Right cardiac atrium (tissue), 5 donors: ENCODE data around the gene LPIN3. TPM values are rescaled to one million over a fixed set of nuclear protein-coding genes. Genes with fewer than 3 reads are reported as not detected.

ENCODE experiments used
- ATAC-seq, 2 donors: fragments of 200-7000 bp; cut with Tn5 transposase; one replicate each; pipeline versions ENCODE4 v1.8.0 to v1.9.1; 2020; ENCODE audit warnings: moderate library complexity in 2 of 2, mild to moderate bottlenecking in 1 of 2
- DNase-seq, 3 donors: peaks; one replicate each; pipeline ENCODE4 v3.0.0-alpha.2; 2020
- H3K27ac ChIP-seq: one replicate; pipeline ENCODE4 v1.5.1; 2013; ENCODE audit warnings: mild to moderate bottlenecking, low read length, control low read depth, moderate library complexity
- H3K27me3 ChIP-seq: one replicate; pipeline ENCODE4 v1.6.1; 2013; ENCODE audit not compliant: control insufficient read depth, insufficient read depth
- H3K4me1 ChIP-seq: one replicate; pipeline ENCODE4 v1.6.1; 2013; ENCODE audit warnings: low read length; ENCODE audit not compliant: control insufficient read depth, insufficient read depth
- H3K4me3 ChIP-seq: one replicate; pipeline ENCODE4 v1.5.1; 2013; ENCODE audit warnings: low read length, control low read depth
- H3K9me3 ChIP-seq: one replicate; pipeline ENCODE4 v1.6.1; 2013; ENCODE audit warnings: low read length; ENCODE audit not compliant: control insufficient read depth
- WGBS: extraction: QIAGEN DNeasy Blood & Tissue Kit; methylation state at CpG from one replicate; pipeline ENCODE4 v1.1.7; 2013; 5-methylcytosine and 5-hydroxymethylcytosine counted together
- intact Hi-C, 4 donors: fragments of 100-400 bp; cut with DNase I; formaldehyde crosslinking; loops; one replicate each; pipeline versions ENCODE4 v1.11.0 to v1.14.0; 2022 to 2023
- polyA plus RNA-seq: library from polyadenylated mRNA; stranded (reverse); fragments of 200-250 nt; gene quantifications from one replicate; pipeline ENCODE4 v1.2.3, GENCODE V29; 2013
- total RNA-seq, 4 donors: library from RNA; stranded (reverse); fragmentation: NEBNext Ultra II Directional; extraction: Animal tissue kit (Norgen Biotek cat#: 25700); gene quantifications; one replicate each; pipeline ENCODE4 v1.2.1, GENCODE V29; 2021
- donor health status: healthy with polysubstance abuse.
- donor health status: DM: no; HTN: yes; CAD: no.
- donor health status: DM: no; HTN: no; CAD: no.
- donor health status: DM: no; HTN: yes; CAD: no; lungs with severe emphysema.
- donor health status: DM: yes; HTN: yes; CAD: no.

LPIN3 gene
- total and polyA plus RNA-seq, 5 donors, result 9.3 to 18.2 (median 13.5) TPM

GRCh38 chr20:41336711-41337492 is 3.7 kb upstream of the LPIN3 start:
- DNase-seq, result peak in 1 of 3 donors; percentile 33
- intact Hi-C loops, result loop anchor here (5.0 to 10.0 kb wide), 3 partner anchors 92 to 165 kb away; no protein-coding TSS in a partner anchor
- 77% methylated on average over 4 of the region's 4 CpGs for WGBS

DNA sequence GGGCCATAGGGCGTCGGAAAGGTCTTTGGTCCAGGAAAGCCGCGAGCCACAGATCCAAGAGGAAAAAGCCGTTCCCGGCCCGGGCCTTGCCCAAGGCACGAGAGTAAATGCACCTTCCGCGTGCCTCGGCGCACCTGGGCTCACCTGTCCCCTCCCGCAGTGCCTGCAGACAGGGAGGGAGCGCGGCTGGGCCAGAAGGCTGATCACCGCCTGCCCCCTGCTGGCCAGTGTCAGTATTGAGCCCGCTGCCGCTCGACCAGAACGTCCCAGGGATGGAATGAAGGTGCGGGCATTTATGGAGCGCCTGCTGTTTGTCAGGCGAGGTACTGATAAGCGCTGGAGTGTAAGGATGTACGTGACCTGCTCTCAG is 679 bp upstream of the LPIN3 start:
- peak; percentile 81 to 94 (median 93) for DNase-seq
- Histone ChIP-seq H3K4me1 (no peaks in the 10 kb centered on the region), H3K9me3 (no peaks in the 10 kb centered on the region), H3K27me3 (no peaks in the 10 kb centered on the region), H3K4me3 (peak overlapping the region; percentile 27), H3K27ac (peak overlapping the region; percentile 82)
- peak; percentile 81 to 82 for ATAC-seq
- intact Hi-C loops, result loop anchor here (2.0 to 10.0 kb wide), 9 partner anchors 72 to 375 kb away; partner anchors contain the start of gene PLCG1 (in 2 of the 4)
- WGBS, result 8% methylated on average over 25 of the region's 25 CpGs

More at GRCh38 chr20:41336711-41337492, 3.7 kb upstream of the LPIN3 start:
- no peaks in the 10 kb centered on the region for H3K27me3 ChIP-seq
- no peak overlapping the region for H3K4me3 ChIP-seq
- H3K9me3 ChIP-seq, result no peaks in the 10 kb centered on the region
- H3K4me1 ChIP-seq, result no peaks in the 10 kb centered on the region
- H3K27ac ChIP-seq, result no peak overlapping the region
- no peak for ATAC-seq

DNA sequence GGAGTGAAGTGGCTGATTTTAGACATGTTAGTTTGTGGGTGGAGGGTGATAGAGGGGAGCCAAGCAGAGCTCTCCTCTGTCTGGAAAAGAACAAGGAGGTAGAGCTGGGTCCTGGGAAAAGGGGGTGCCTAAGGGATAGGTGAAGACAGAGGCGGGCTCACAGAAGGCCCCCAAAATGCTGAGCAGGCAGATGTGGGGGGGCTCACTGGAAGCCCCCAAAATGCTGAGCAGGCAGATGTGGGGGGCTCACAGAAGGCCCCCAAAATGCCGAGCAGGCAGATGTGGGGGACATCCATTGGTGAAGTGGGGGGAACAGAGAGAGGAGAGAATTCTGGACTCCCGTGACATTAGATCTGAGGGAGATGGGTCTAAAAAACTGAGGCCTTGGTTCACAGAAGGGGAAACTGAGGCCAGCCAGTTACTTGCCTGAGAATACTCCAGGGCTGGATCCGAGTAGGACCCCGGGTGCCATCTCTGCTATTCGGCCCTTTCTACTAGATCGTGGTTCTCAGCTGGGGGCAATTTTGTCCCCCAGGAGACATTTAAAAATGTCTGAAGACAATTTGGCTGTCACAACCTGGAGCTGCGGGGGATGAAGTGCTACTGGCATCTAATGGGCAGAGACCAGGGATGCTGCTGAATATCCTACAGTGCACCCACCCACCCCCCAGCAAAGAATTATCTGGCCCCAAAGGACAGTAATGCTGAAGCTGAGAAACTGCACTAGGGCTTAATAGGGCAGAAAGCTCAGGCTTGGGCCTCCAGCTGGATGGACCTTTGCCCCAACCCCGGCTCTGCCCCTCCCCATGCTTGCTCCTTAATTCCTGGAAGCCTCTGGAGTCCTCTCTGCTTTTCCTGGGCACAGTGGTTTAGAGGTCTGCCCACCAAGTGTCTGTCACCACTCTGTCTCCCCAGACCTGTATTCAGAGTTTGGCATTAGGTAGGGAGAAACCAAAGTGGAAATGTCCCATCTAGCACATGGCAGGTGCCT is 2.1 kb downstream of the LPIN3 start:
- Histone ChIP-seq H3K9me3 (no peaks in the 10 kb centered on the region), H3K4me3 (no peak overlapping the region), H3K27me3 (no peaks in the 10 kb centered on the region), H3K27ac (no peak overlapping the region), H3K4me1 (no peaks in the 10 kb centered on the region)
- 87% methylated on average over 9 of the region's 9 CpGs for WGBS
- intact Hi-C loops, result loop anchor here in 3 of 4 donors (5.0 to 10.0 kb wide), 6 partner anchors 70 to 378 kb away; partner anchors contain the start of gene PLCG1 (in 2 of the 3)
- ATAC-seq, result no peak
- peak in 2 of 3 donors; percentile 9 to 20 for DNase-seq

- WGBS, result 94% methylated on average over 4 of the region's 4 CpGs
- no peaks in the 10 kb centered on the region for H3K27me3 ChIP-seq
- no peak overlapping the region for H3K4me3 ChIP-seq
- ATAC-seq (no peak), DNase-seq (peak in 2 of 3 donors; percentile 6 to 41)
- H3K9me3 ChIP-seq, result no peaks in the 10 kb centered on the region
- H3K27ac ChIP-seq, result no peak overlapping the region
- intact Hi-C loops, result loop anchor here in 3 of 4 donors (5.0 to 10.0 kb wide), 6 partner anchors 68 to 380 kb away; partner anchors contain the start of gene PLCG1 (in 2 of the 3)
- no peaks in the 10 kb centered on the region for H3K4me1 ChIP-seq
These were observed 3.9 kb downstream of the LPIN3 start for GRCh38 chr20:41344477-41344876.

GRCh38 chr20:41344938-41345728 is 4.5 kb downstream of the LPIN3 start:
- Histone ChIP-seq H3K27ac (no peak overlapping the region), H3K4me1 (no peaks in the 10 kb centered on the region), H3K9me3 (no peaks in the 10 kb centered on the region), H3K27me3 (no peaks in the 10 kb centered on the region), H3K4me3 (no peak overlapping the region)
- DNase-seq, result peak in 2 of 3 donors; percentile 7 to 19
- intact Hi-C loops, result loop anchor here in 3 of 4 donors (5.0 to 10.0 kb wide), 6 partner anchors 67 to 380 kb away; partner anchors contain the start of gene PLCG1 (in 2 of the 3)
- no peak for ATAC-seq
- WGBS, result 92% methylated on average over 11 of the region's 11 CpGs

DNA sequence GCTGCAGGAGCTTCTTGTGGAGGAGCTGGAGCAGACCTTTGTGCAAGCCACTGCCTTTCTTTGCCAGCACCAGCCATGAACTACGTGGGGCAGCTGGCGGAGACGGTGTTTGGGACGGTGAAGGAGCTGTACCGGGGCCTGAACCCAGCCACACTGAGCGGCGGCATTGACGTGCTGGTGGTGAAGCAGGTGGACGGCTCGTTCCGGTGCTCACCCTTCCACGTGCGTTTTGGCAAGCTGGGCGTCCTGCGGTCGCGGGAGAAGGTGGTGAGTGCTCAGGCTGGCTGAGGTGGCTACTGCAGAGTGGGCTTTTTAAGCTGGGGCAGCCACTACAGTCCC is 5.1 kb downstream of the LPIN3 start:
- ATAC-seq, result no peak
- H3K4me3 ChIP-seq, result no peak overlapping the region
- no peaks in the 10 kb centered on the region for H3K27me3 ChIP-seq
- no peaks in the 10 kb centered on the region for H3K9me3 ChIP-seq
- H3K4me1 ChIP-seq, result no peaks in the 10 kb centered on the region
- peak in 2 of 3 donors; percentile 9 to 55 for DNase-seq
- WGBS, result 92% methylated on average over 17 of the region's 17 CpGs
- intact Hi-C loops, result loop anchor here in 2 of 4 donors (10.0 kb wide), 3 partner anchors 69 to 381 kb away; partner anchors contain the start of gene PLCG1 (in 1 of the 2)
- no peak overlapping the region for H3K27ac ChIP-seq

DNA sequence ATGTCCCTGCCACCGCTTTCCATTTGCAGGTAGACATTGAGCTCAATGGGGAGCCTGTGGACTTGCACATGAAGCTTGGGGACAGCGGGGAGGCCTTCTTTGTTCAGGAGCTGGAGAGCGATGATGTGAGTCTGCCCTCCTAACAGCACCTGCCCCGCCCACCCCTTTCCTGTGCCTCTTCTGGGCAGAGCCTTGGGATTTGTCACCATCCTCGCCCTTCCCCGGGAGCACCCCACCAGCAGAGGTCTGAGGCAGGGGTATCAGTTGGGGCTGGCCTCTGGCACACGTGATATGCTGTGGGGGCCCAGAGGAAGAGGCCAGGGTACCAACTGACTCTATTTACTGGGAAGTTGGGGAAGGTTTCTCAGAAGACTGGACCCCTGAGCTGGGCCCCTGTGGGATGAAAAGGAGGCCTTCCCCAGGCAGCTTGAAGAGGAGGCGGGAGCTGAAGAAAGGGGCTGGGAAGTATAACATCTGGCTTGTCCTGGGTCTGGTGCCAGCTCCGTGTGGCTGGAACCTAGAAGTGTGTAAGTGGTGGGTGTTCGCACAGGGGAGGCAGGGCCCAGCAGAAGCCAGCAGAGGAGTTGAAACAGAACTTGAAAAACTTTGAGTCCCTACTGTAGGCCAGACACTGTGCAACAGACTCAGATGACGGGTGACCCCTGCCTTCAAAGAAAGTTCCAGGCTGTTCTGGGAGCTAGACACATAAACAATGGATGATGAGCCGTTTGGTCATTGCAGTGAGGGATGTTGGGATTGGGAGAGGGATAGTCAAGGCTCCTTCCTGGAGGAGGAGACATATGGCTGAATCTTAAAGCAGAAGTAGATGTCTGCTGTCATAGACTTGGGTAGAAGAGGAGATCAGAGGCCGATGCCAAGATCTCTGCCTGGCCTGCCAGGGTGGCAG is 7.2 kb downstream of the LPIN3 start:
- peak; percentile 9 to 21 for ATAC-seq
- 80% methylated on average over 13 of the region's 13 CpGs for WGBS
- Histone ChIP-seq H3K27me3 (no peaks in the 10 kb centered on the region), H3K4me1 (no peaks in the 10 kb centered on the region), H3K9me3 (no peaks in the 10 kb centered on the region), H3K27ac (no peak overlapping the region), H3K4me3 (no peak overlapping the region)
- DNase-seq, result peak in 2 of 3 donors; percentile 75 to 77
- intact Hi-C loops, result loop anchor here in 2 of 4 donors (10.0 kb wide), 3 partner anchors 67 to 383 kb away; partner anchors contain the start of gene PLCG1 (in 1 of the 2)

- Histone ChIP-seq H3K27ac (no peak overlapping the region), H3K9me3 (no peaks in the 10 kb centered on the region), H3K4me1 (no peaks in the 10 kb centered on the region), H3K27me3 (no peaks in the 10 kb centered on the region), H3K4me3 (no peak overlapping the region)
- ATAC-seq (no peak), DNase-seq (peak in 1 of 3 donors; percentile 39)
- intact Hi-C loops, result loop anchor here in 2 of 4 donors (10.0 kb wide), 3 partner anchors 66 to 384 kb away; partner anchors contain the start of gene PLCG1 (in 1 of the 2)
- 92% methylated on average over 13 of the region's 13 CpGs for WGBS
These were observed 8.0 kb downstream of the LPIN3 start for GRCh38 chr20:41348430-41349172.

GRCh38 chr20:41349266-41349665 is 8.6 kb downstream of the LPIN3 start:
- Histone ChIP-seq H3K4me1 (no peaks in the 10 kb centered on the region), H3K27me3 (no peaks in the 10 kb centered on the region), H3K4me3 (no peak overlapping the region), H3K9me3 (no peaks in the 10 kb centered on the region), H3K27ac (no peak overlapping the region)
- ATAC-seq, result no peak
- DNase-seq, result no peak
- WGBS, result 89% methylated on average over 2 of the region's 2 CpGs
- intact Hi-C loops, result loop anchor here in 2 of 4 donors (10.0 kb wide), 3 partner anchors 66 to 384 kb away; partner anchors contain the start of gene PLCG1 (in 1 of the 2)
